COLO668 (cell line): ENCODE measurements around the gene FHIP1A.

ENCODE experiments used
- DNase-seq: peaks from one replicate; lab custom pipeline; 2025; ENCODE audit not compliant: unreplicated experiment; lab: John Stamatoyannopoulos, UW

Gene FHIP1A

GRCh38 chr4:151454513-151454912 is 45.5 kb downstream of the FHIP1A start:
- DNase-seq: no peak

DNA sequence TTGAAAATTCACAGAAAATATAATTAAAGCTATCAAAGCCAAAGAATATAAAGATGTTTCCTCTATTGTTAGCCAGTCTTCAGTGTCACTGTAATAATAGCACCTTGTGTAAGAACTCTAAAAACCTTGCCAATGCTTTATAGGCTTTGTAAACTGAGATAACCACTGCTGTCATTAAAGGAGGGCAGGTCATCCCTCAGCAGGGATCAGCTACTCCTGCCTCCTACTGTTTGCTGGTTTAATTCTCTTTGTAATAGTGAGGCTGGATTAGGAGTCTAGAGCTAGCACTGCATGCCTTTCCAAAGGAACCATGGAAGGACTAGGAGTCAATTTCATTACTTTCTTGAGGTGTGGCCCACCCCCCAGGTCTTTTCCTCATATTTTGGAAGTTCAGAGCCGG is 46.2 kb downstream of the FHIP1A start:
- DNase-seq: no peak

DNA sequence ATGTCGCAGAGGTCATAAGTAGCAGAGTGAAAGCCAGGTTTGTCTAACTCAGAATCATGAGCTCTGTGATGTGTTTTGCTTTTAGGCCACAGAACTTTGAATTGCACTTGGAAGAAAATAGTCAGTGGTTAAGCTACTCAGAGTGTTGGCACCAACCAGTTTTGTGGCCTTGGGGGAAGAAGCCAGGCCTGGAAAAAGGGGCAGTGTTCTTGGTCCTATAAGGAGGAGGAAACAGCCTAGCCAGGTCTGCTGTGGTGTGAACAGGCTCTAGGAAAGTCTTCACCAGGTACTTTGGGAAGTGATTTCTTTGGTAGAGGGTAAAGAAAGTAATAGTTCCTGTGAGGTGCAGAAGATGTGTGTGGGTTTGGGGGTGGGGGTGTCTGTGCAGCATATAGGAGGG is 49.2 kb downstream of the FHIP1A start:
- no peak for DNase-seq
